Central memory CD8-positive, alpha-beta T cell (primary cell): ENCODE results near the gene DMRT2.

Source experiments
- ATAC-seq: fragments of 150-1000 bp; cut with Tn5 transposase; replicated peaks from 2 replicates; pipeline ENCODE4 v1.10.0; 2022; ENCODE audit warnings: mild to moderate bottlenecking, moderate FRiP score, moderate number of reproducible peaks; ENCODE audit not compliant: poor library complexity, severe bottlenecking; ENCODE audit errors: extremely low read depth
- DNase-seq, 2 donors: peaks; one replicate each; pipeline ENCODE4 v3.0.0; 2021; ENCODE audit warnings: low spot score in 2 of 2
- H3K27ac Mint-ChIP-seq: one replicate; pipeline ENCODE4 v1.8.0; 2022; ENCODE audit warnings: low read depth, mild to moderate bottlenecking, moderate library complexity, mixed read lengths
- H3K27me3 Mint-ChIP-seq: one replicate; pipeline ENCODE4 v1.8.0; 2022; ENCODE audit warnings: mixed read lengths
- H3K36me3 Mint-ChIP-seq: one replicate; pipeline ENCODE4 v1.8.0; 2022; ENCODE audit warnings: mild to moderate bottlenecking, moderate library complexity, mixed read lengths; ENCODE audit not compliant: insufficient read depth
- H3K4me1 Mint-ChIP-seq: one replicate; pipeline ENCODE4 v1.8.0; 2022; ENCODE audit warnings: mixed read lengths
- H3K4me3 Mint-ChIP-seq: one replicate; pipeline ENCODE4 v1.8.0; 2022; ENCODE audit warnings: mild to moderate bottlenecking, moderate library complexity, mixed read lengths
- H3K9me3 Mint-ChIP-seq: one replicate; pipeline ENCODE4 v1.8.0; 2022; ENCODE audit warnings: mixed read lengths

Gene DMRT2

DNA sequence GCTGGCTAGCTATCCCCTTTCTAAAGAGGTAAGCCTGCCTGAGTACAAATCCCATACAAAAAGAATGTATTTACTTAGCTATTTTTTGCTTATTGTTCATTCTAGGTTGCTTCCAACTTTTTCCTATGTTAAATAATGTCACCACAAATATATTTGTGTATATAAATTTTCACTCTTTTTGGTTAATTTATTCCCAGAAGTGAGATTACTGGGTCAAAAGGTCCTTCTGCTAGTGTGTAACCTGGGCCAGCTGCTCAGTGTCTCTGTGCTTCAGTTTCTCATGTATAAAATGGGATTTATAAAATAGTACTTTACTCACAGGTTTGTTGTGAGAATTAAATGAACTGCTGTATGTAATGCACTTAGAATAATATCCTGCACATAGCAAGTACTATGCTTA, 23.9 kb upstream of the DMRT2 start:
- Mint-ChIP-seq H3K36me3 (no peaks in the 10 kb centered on the region), H3K27ac (no peak overlapping the region), H3K4me1 (no peaks in the 10 kb centered on the region), H3K4me3 (no peak overlapping the region), H3K27me3 (peaks cover 34% of the 10 kb centered on the region), H3K9me3 (no peaks in the 10 kb centered on the region)
- DNase-seq (no peak), ATAC-seq (no peak)

DNA sequence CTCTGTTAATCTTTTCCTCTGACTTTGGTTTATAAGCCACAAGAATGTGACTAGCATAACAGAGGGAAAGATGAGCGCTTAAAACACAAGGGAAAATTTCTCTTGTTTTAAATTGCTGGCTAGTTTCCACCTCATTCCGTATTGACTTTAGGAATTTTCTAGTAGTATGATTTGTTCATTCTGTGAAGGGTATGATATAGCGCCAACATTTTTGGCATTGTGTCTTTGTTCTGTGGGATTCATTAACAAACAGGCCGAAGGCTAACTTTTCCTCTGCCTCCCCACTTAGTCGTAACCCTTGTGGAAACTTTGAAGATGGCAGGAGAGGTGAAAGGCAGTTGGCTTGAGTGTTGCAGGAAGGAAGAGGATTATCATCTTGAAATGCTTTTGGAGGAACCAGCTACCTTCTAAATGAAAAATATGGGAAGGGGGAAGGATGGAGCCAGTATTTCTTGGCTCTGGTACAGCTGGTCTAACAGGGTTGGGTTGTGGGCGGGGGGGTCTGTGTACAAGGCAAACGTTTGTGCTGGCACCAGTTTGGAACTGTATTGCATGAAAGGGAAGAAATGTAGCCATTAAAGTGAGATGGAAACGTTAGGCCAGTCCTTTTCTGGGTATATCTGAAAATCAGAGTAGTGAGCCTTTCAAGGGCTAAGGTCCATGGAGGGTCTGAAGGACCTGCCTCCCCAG, 21.5 kb upstream of the DMRT2 start:
- Mint-ChIP-seq H3K4me3 (no peak overlapping the region), H3K36me3 (no peaks in the 10 kb centered on the region)

DNA sequence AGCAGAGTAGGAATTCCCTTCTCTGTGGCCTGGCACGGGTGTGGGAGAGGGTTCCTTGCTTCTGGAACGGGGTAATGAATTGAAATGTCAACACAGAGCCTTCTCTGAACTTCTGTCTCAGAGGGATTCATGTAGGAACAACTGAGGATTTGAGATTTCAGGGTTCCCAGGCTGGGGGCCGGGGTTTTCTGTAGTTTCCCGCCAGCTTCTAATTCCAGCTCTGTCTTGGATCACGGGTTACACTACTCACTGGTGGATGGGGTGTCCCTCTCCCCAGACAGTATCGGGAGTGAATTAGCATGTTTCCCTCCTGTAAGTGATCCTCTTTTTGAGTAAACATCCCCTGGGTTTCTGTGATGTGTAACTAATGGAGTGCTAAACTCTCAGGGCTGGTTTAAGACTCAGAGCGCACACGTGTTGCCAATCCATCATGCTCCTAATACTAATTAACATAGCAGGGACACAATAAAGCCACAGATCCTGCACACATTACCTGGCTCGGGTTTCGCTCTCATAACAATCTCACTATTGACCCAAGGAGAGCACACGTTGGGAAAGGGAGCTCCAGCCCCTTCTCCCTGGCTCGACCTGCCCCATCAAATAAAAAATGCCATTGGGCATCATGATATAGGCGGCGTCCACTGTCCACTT, 18.1 kb upstream of the DMRT2 start:
- Mint-ChIP-seq H3K36me3 (no peaks in the 10 kb centered on the region), H3K9me3 (no peaks in the 10 kb centered on the region), H3K4me3 (no peak overlapping the region), H3K4me1 (no peaks in the 10 kb centered on the region), H3K27ac (no peak overlapping the region), H3K27me3 (peaks cover 17% of the 10 kb centered on the region)
- DNase-seq (no peak), ATAC-seq (no peak)

More for the DNA sequence above, 21.5 kb upstream of the DMRT2 start:
- Mint-ChIP-seq H3K27me3 (peaks cover 31% of the 10 kb centered on the region), H3K9me3 (no peaks in the 10 kb centered on the region), H3K4me1 (no peaks in the 10 kb centered on the region), H3K27ac (no peak overlapping the region)
- DNase-seq: no peak
- no peak for ATAC-seq

DNA sequence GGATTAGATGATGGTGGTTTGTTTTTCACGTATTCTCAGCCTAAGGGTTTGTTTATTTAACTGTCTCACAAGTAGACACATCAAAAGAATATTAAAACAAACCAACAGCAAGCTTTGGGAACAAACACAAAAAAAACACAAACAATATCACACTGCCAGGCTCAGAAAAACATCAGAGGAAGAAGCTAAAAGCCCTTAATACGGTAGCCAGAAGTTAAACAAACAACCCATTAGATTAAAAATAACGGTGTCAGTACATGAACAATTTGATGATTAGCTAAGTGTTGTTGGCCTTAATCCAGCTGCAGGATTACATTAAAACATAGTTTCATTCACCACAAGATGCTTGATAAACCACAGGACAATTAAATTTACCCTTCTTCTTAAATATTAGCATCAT, 15.9 kb upstream of the DMRT2 start:
- Mint-ChIP-seq H3K4me3 (no peak overlapping the region), H3K36me3 (no peaks in the 10 kb centered on the region), H3K27me3 (peaks cover 28% of the 10 kb centered on the region), H3K9me3 (no peaks in the 10 kb centered on the region), H3K27ac (no peak overlapping the region), H3K4me1 (no peaks in the 10 kb centered on the region)
- DNase-seq: no peak
- no peak for ATAC-seq

DNA sequence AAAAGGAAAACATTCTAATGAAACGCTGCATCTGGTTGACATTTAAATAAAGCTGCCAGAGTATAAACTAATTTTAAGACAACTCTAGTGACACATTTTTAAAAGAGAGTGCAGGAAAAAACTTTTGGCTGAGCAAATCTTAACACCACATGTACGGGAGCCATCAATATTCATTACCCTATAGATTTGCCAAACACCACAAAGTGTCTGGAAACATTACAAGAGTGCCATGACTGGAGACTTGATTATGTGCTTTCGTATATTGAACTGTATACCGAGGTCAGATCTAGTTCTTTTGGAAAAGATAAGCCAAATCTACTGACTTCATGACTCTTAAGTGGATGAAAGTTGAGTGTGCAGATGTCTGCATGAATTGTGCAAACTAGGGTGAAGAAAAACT, 10.6 kb upstream of the DMRT2 start:
- H3K36me3 Mint-ChIP-seq: no peaks in the 10 kb centered on the region

DNA sequence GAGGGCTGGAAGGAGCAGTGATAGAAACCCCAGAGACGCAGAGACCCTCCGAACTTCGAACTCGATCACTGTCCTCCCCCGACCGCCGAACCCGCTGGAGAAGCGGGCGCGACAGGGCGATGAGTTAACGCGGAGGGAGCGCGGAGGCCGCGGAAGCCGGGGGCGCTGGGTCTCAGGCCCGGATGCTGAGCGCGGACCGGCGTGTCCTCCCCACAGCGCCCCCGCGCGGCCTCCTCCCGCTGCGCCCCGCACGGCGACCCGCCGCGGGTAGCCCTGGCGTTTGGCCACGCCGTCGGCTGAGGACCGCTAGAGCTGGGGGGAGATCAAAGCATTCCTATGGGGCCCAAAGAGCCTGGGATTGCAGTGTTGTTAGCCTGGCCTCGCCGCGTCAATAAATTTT, 7.7 kb upstream of the DMRT2 start:
- no peak overlapping the region for H3K27ac Mint-ChIP-seq
- DNase-seq (no peak), ATAC-seq (no peak)
- peaks cover 6% of the 10 kb centered on the region for H3K4me1 Mint-ChIP-seq
- no peak overlapping the region for H3K4me3 Mint-ChIP-seq
- peaks cover 87% of the 10 kb centered on the region for H3K27me3 Mint-ChIP-seq
- H3K9me3 Mint-ChIP-seq: no peaks in the 10 kb centered on the region
- H3K36me3 Mint-ChIP-seq: peaks cover 2% of the 10 kb centered on the region

More for the DNA sequence above, 10.6 kb upstream of the DMRT2 start:
- DNase-seq: no peak
- Mint-ChIP-seq H3K9me3 (no peaks in the 10 kb centered on the region), H3K4me3 (no peak overlapping the region), H3K27ac (no peak overlapping the region), H3K4me1 (no peaks in the 10 kb centered on the region), H3K27me3 (peaks cover 62% of the 10 kb centered on the region)
- no peak for ATAC-seq

DNA sequence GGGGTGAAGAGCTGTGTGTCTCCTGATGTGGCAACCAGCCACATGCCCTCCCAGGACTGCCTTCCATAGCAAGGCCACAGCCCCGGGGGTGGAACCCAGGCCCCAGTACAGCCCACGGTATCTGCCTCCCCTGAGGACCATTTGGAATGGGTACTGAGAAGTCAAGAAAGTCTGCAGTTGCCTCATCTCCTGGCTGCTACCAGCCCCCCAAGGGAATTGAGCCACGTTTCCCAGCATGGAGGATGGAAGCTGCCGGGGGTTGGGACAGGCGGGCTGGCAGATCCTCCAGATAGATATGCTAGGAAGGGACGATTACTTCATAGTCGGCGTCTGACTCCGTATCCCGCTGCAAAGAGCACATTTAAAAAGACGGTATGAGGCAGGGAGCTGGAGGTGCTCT, 5.5 kb upstream of the DMRT2 start:
- peaks cover 2% of the 10 kb centered on the region for H3K36me3 Mint-ChIP-seq
- no peak overlapping the region for H3K27ac Mint-ChIP-seq
- peaks cover under 1% of the 10 kb centered on the region for H3K9me3 Mint-ChIP-seq
- H3K27me3 Mint-ChIP-seq: peaks cover 90% of the 10 kb centered on the region
- H3K4me1 Mint-ChIP-seq: peaks cover 23% of the 10 kb centered on the region
- H3K4me3 Mint-ChIP-seq: no peak overlapping the region
- no peak for DNase-seq
- no peak for ATAC-seq

DNA sequence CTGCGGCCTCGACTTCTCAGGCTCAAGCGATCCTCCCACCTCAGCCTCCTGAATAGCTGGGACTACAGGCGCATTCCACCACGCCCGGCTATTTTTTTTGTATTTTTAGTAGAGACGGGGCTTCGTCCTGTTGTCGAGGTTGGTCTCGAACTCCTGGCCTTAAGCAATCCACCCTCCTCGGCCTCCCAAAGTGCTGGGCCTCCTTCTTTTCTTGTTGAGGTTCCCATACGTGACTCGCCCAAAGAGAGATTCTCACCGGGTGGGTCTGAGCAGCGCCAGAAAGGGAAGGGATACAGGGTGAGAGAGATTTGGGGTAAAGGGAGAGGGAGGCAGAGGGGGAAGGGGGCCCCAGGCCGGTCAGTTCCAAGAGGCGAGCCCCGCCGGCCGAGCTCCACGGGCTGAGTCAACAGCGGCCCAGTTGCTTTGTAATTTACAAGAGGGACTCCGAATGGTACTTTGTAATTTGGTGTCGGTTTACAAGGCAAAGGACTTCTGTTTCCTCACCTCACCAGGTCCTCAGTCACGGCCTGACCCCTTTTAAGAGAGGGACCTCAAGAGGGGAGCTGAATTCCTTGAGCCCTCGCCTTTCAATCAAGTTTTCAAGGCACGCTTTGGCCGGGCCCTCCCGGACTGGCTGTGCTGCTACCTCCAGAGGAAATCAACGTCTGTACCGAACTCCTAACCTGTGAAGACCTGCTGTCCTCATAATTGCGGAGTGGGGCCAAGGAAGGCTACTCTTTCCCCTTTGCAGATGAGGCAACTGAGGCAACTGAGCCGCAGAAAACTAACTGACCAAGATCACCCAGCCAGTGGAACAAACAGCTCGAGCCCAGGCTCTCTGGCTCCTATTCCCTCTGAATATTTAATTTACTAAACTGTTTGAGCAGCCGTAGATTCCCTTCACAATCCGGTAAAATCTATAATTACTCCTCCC, 3.3 kb upstream of the DMRT2 start:
- H3K4me3 Mint-ChIP-seq: peak overlapping the region; percentile 78
- no peak overlapping the region for H3K27ac Mint-ChIP-seq
- ATAC-seq (no peak), DNase-seq (no peak)
- peaks cover 2% of the 10 kb centered on the region for H3K36me3 Mint-ChIP-seq
- H3K27me3 Mint-ChIP-seq: peaks cover 91% of the 10 kb centered on the region
- H3K4me1 Mint-ChIP-seq: peaks cover 35% of the 10 kb centered on the region
- H3K9me3 Mint-ChIP-seq: peaks cover 5% of the 10 kb centered on the region

DNA sequence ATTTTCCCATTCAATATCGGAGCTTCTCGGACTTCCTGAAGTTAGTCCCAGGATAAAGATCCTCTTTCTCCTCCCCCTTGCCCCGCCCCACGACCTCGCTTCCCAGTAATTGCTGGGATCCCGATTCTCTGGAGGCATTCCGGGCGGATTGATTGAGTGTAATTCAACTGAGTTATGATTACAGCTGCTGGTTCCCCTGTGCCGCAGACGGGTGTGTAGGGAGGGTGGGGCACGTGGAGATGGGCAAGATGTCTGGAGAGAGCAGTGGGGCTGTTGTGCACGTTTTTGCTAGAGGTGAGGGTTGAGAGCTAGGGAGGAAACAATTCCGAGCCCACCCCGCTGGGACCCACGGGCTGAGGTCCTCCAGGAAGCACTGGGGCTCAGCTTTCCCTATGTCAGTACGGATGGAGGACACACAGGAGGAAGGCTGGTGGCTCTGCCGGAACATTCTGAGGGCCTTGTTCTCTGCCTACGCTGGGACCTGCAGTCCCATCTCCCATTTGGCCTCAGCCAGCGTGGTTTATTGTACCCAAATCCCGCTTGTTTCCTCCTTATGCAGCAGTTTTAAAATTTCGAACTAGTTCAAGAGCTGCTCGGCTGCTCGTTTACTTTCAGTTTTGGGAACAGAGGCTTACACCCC, 2.4 kb upstream of the DMRT2 start:
- ATAC-seq: no peak
- no peak for DNase-seq
- Mint-ChIP-seq H3K36me3 (peaks cover 2% of the 10 kb centered on the region), H3K9me3 (peaks cover 5% of the 10 kb centered on the region), H3K27ac (no peak overlapping the region), H3K27me3 (peaks cover 92% of the 10 kb centered on the region), H3K4me1 (peaks cover 35% of the 10 kb centered on the region), H3K4me3 (peak overlapping the region; percentile 78)

DNA sequence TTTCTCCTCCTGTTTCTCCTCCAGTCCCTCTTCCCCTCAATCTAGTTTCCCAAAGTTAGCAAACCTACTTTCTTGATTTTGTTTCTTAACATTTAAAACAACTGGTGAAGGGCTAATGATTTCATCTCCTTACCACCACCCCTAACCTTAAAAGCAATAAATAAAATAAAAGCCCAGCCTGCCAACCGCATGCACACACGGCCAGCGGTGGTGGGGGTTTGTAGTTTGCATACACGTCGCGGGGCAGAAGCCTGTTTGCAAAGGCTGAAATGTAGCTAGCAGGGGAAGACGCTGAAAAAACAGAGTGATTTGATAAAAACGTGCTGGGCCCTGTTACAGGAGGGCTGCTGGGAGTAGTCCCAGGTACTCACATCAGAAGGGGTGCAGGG, 1.9 kb upstream of the DMRT2 start:
- ATAC-seq: no peak
- peaks cover 2% of the 10 kb centered on the region for H3K36me3 Mint-ChIP-seq
- H3K27ac Mint-ChIP-seq: no peak overlapping the region
- DNase-seq: no peak
- peaks cover 5% of the 10 kb centered on the region for H3K9me3 Mint-ChIP-seq
- peak overlapping the region; percentile 78 for H3K4me3 Mint-ChIP-seq
- H3K4me1 Mint-ChIP-seq: peaks cover 35% of the 10 kb centered on the region
- H3K27me3 Mint-ChIP-seq: peaks cover 94% of the 10 kb centered on the region

DNA sequence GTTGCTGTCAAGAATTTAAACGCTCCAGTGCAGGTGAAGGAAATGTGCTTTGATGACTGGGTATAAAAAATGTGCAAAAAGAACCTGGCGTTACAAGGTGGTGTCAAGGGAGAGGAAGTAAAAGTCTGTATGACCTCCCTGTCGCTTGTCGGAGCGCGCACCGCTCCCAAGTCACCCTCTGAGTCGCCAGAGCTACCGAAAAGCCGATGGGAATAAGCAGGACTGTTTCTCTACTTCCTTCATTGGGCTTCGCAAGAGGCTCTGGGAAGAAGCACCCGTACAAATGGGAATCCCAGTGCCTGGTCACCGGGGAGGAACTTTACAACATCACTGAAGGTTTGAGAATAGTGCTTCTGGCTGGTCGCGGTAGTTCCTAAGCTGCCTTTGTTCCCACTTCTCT, 1.3 kb upstream of the DMRT2 start:
- peaks cover 2% of the 10 kb centered on the region for H3K36me3 Mint-ChIP-seq
- peaks cover 5% of the 10 kb centered on the region for H3K9me3 Mint-ChIP-seq
- H3K4me1 Mint-ChIP-seq: peaks cover 35% of the 10 kb centered on the region
- H3K27ac Mint-ChIP-seq: no peak overlapping the region
- H3K4me3 Mint-ChIP-seq: peak overlapping the region; percentile 78
- DNase-seq: no peak
- H3K27me3 Mint-ChIP-seq: peaks cover 94% of the 10 kb centered on the region
- no peak for ATAC-seq

DNA sequence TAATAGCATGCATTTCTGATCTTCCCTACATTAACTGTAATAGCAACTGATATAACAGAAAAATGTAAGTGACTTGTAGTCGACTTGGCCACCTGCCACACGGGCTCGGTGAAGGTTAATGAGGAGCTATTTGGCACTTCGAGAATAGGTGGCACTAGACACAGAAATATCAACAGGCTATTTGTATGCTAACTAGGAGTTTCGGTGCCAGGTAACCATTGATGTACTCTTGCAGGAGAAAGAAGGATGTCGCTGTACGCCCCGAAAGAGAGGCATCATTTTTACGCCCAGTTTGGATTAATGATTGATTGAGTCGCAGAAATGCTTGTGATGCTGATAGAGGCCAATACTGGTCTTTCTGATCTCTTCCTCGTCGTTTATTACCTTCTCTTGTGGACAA, 516 bp upstream of the DMRT2 start:
- peak overlapping the region; percentile 46 for H3K4me3 Mint-ChIP-seq
- DNase-seq: no peak
- peaks cover 2% of the 10 kb centered on the region for H3K36me3 Mint-ChIP-seq
- no peak overlapping the region for H3K27ac Mint-ChIP-seq
- no peak for ATAC-seq
- peaks cover 92% of the 10 kb centered on the region for H3K27me3 Mint-ChIP-seq
- H3K9me3 Mint-ChIP-seq: peaks cover 5% of the 10 kb centered on the region
- H3K4me1 Mint-ChIP-seq: peaks cover 35% of the 10 kb centered on the region
